Measurements from ENCODE around the gene NCKAP5. TPM values are rescaled to one million over a fixed set of nuclear protein-coding genes. Genes with fewer than 3 reads are reported as not detected.

The NCKAP5 gene
- total and polyA plus RNA-seq, 7 experiments from 2014 or later = 0.12 TPM; not detected in 6

GRCh38 chr2:132915812-132916549 is 652.3 kb downstream of the NCKAP5 start:
- ChIA-PET CTCF (no interaction called here), POLR2A (no interaction called here)
- intact Hi-C loops (cut with micrococcal nuclease) = no loop called here
- no peaks in the 10 kb centered on the region for H3K4me1 Mint-ChIP-seq
- Histone ChIP-seq H3K36me3 (ENCODE audit: control insufficient read depth in 2 of 3, insufficient read depth in 3 of 3, low read length in 3 of 3) (no peaks in the 10 kb centered on the region), H3K27ac (ENCODE audit: low read depth, low read length) (no peak overlapping the region), H3K9me3 (ENCODE audit: control insufficient read depth in 2 of 3, low read length in 3 of 3) (no peaks in the 10 kb centered on the region), H3K27me3 (ENCODE audit: control insufficient read depth in 2 of 2, insufficient read depth in 2 of 2, low read length in 2 of 2) (no peaks in the 10 kb centered on the region), H3K4me3 (ENCODE audit: low read length) (no peak overlapping the region), H3K4me1 (ENCODE audit: control insufficient read depth in 2 of 2, insufficient read depth in 2 of 2, low read length in 2 of 2) (no peaks in the 10 kb centered on the region)
- no peak for DNase-seq
- peaks cover 0 to 10% (median 2%) of the 10 kb centered on the region in 11 donors for H3K9me3 Mint-ChIP-seq
- H3K36me3 Mint-ChIP-seq = no peaks in the 10 kb centered on the region
- no peak for ATAC-seq
- H3K27me3 Mint-ChIP-seq = peaks cover 0 to 4% (median 0%) of the 10 kb centered on the region in 5 donors
- H3K4me3 Mint-ChIP-seq = no peak overlapping the region
- H3K27ac Mint-ChIP-seq = no peak overlapping the region

- intact Hi-C loops (cut with micrococcal nuclease) = no loop called here
- CTCF ChIA-PET = no interaction called here
These were observed 656.2 kb downstream of the NCKAP5 start for GRCh38 chr2:132911726-132912724.

DNA sequence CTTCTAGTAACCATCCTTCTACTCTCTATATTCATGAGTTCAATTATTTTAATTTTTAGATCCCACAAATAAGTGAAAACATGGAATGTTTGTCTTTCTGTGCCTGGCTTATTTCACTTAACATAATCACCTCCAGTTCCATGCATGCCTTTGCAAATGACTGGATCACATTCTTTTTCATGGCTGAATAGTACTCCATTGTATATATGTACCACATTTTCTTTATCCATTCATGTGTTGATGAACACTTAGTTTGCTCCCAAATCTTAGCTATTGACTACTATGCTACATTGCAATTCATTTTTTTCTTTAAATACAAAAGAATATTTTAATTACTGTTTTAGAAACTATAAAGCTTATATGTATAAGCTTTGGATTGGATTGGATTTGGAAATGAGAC is 657.8 kb downstream of the NCKAP5 start:
- no peaks in the 10 kb centered on the region for H3K27me3 ChIP-seq (ENCODE audit: control insufficient read depth in 2 of 2, insufficient read depth in 2 of 2, low read length in 2 of 2)
- H3K4me1 Mint-ChIP-seq = no peaks in the 10 kb centered on the region
- H3K9me3 ChIP-seq (ENCODE audit: control insufficient read depth in 2 of 3, low read length in 3 of 3) = no peaks in the 10 kb centered on the region
- intact Hi-C loops (cut with micrococcal nuclease) = loop anchor here in 1 of 2 donors (1.0 kb wide), 1 partner anchor 24 kb away; no protein-coding TSS in a partner anchor
- DNase-seq (no peak), ATAC-seq (no peak)
- no peak overlapping the region for H3K27ac Mint-ChIP-seq
- peaks cover 0 to 4% (median 0%) of the 10 kb centered on the region in 5 donors for H3K27me3 Mint-ChIP-seq
- no peak overlapping the region for H3K4me3 ChIP-seq (ENCODE audit: low read length)
- no peaks in the 10 kb centered on the region for H3K36me3 Mint-ChIP-seq
- no peaks in the 10 kb centered on the region for H3K36me3 ChIP-seq (ENCODE audit: control insufficient read depth in 2 of 3, insufficient read depth in 3 of 3, low read length in 3 of 3)
- ChIA-PET POLR2A (no interaction called here), CTCF (no interaction called here)
- H3K9me3 Mint-ChIP-seq = peaks cover 0 to 24% (median 5%) of the 10 kb centered on the region in 11 donors
- H3K4me3 Mint-ChIP-seq = no peak overlapping the region
- H3K4me1 ChIP-seq (ENCODE audit: control insufficient read depth in 2 of 2, insufficient read depth in 2 of 2, low read length in 2 of 2) = no peaks in the 10 kb centered on the region
- H3K27ac ChIP-seq (ENCODE audit: low read depth, low read length) = no peak overlapping the region

More at GRCh38 chr2:132911726-132912724, 656.2 kb downstream of the NCKAP5 start:
- no peaks in the 10 kb centered on the region for H3K9me3 ChIP-seq (ENCODE audit: control insufficient read depth in 2 of 3, low read length in 3 of 3)
- no peak overlapping the region for H3K4me3 ChIP-seq (ENCODE audit: low read length)
- Mint-ChIP-seq H3K4me1 (no peaks in the 10 kb centered on the region), H3K4me3 (no peak overlapping the region), H3K27me3 (peaks cover 0 to 4% (median 0%) of the 10 kb centered on the region in 5 donors), H3K36me3 (no peaks in the 10 kb centered on the region), H3K27ac (no peak overlapping the region), H3K9me3 (peaks cover 0 to 19% (median 3%) of the 10 kb centered on the region in 11 donors)
- DNase-seq (no peak), ATAC-seq (no peak)
- no peaks in the 10 kb centered on the region for H3K27me3 ChIP-seq (ENCODE audit: control insufficient read depth in 2 of 2, insufficient read depth in 2 of 2, low read length in 2 of 2)
- no peaks in the 10 kb centered on the region for H3K36me3 ChIP-seq (ENCODE audit: control insufficient read depth in 2 of 3, insufficient read depth in 3 of 3, low read length in 3 of 3)
- no peaks in the 10 kb centered on the region for H3K4me1 ChIP-seq (ENCODE audit: control insufficient read depth in 2 of 2, insufficient read depth in 2 of 2, low read length in 2 of 2)
- no peak overlapping the region for H3K27ac ChIP-seq (ENCODE audit: low read depth, low read length)
- POLR2A ChIA-PET = no interaction called here

DNA sequence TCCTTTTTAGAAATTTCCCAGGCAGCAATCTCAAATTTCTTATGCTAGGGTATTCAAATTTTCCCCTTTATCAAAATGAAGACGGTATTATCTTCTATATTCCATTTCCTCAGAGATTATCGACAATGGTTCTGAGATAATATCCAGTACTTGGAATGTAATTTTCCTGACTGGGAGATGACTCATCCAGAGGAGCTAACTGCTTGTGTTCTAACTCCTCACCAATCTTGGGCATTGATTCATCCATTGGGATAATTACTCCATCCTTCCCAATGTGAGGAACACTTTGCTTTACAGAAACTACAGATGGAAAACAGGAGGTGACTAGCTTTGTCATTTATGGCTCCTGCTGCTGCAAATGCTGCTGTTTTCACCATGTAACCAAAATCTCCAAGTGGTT is 658.8 kb downstream of the NCKAP5 start:
- H3K27me3 ChIP-seq (ENCODE audit: control insufficient read depth in 2 of 2, insufficient read depth in 2 of 2, low read length in 2 of 2) = no peaks in the 10 kb centered on the region
- Mint-ChIP-seq H3K4me1 (no peaks in the 10 kb centered on the region), H3K4me3 (no peak overlapping the region), H3K36me3 (no peaks in the 10 kb centered on the region), H3K27me3 (peaks cover 0 to 4% (median 0%) of the 10 kb centered on the region in 5 donors), H3K9me3 (peaks cover 0 to 24% (median 5%) of the 10 kb centered on the region in 11 donors), H3K27ac (no peak overlapping the region)
- ChIA-PET CTCF (no interaction called here), POLR2A (no interaction called here)
- no peak overlapping the region for H3K27ac ChIP-seq (ENCODE audit: low read depth, low read length)
- no peaks in the 10 kb centered on the region for H3K36me3 ChIP-seq (ENCODE audit: control insufficient read depth in 2 of 3, insufficient read depth in 3 of 3, low read length in 3 of 3)
- intact Hi-C loops (cut with micrococcal nuclease) = no loop called here
- H3K4me1 ChIP-seq (ENCODE audit: control insufficient read depth in 2 of 2, insufficient read depth in 2 of 2, low read length in 2 of 2) = no peaks in the 10 kb centered on the region
- H3K9me3 ChIP-seq (ENCODE audit: control insufficient read depth in 2 of 3, low read length in 3 of 3) = no peaks in the 10 kb centered on the region
- DNase-seq (no peak), ATAC-seq (no peak)
- H3K4me3 ChIP-seq (ENCODE audit: low read length) = no peak overlapping the region

GRCh38 chr2:132904142-132904842 is 664.0 kb downstream of the NCKAP5 start:
- H3K36me3 Mint-ChIP-seq = no peaks in the 10 kb centered on the region
- H3K36me3 ChIP-seq (ENCODE audit: control insufficient read depth in 2 of 3, insufficient read depth in 3 of 3, low read length in 3 of 3) = no peaks in the 10 kb centered on the region
- no peaks in the 10 kb centered on the region for H3K27me3 ChIP-seq (ENCODE audit: control insufficient read depth in 2 of 2, insufficient read depth in 2 of 2, low read length in 2 of 2)
- intact Hi-C loops (cut with micrococcal nuclease) = no loop called here
- ChIA-PET CTCF (no interaction called here), POLR2A (no interaction called here)
- no peak for DNase-seq
- no peak overlapping the region for H3K27ac ChIP-seq (ENCODE audit: low read depth, low read length)
- ATAC-seq = no peak
- no peaks in the 10 kb centered on the region for H3K4me1 ChIP-seq (ENCODE audit: control insufficient read depth in 2 of 2, insufficient read depth in 2 of 2, low read length in 2 of 2)
- no peak overlapping the region for H3K27ac Mint-ChIP-seq
- H3K9me3 ChIP-seq (ENCODE audit: control insufficient read depth in 2 of 3, low read length in 3 of 3) = no peaks in the 10 kb centered on the region
- H3K4me3 ChIP-seq (ENCODE audit: low read length) = no peak overlapping the region
- no peaks in the 10 kb centered on the region for H3K27me3 Mint-ChIP-seq
- H3K4me3 Mint-ChIP-seq = no peak overlapping the region
- no peaks in the 10 kb centered on the region for H3K4me1 Mint-ChIP-seq
- peaks cover 0 to 13% (median 5%) of the 10 kb centered on the region in 11 donors for H3K9me3 Mint-ChIP-seq

GRCh38 chr2:132902626-132903025 is 665.6 kb downstream of the NCKAP5 start:
- H3K27ac Mint-ChIP-seq = no peak overlapping the region
- H3K36me3 Mint-ChIP-seq = peaks cover 0 to 3% (median 0%) of the 10 kb centered on the region in 5 donors
- DNase-seq (no peak), ATAC-seq (no peak)
- Histone ChIP-seq H3K4me1 (ENCODE audit: control insufficient read depth in 2 of 2, insufficient read depth in 2 of 2, low read length in 2 of 2) (no peaks in the 10 kb centered on the region), H3K36me3 (ENCODE audit: control insufficient read depth in 2 of 3, insufficient read depth in 3 of 3, low read length in 3 of 3) (no peaks in the 10 kb centered on the region), H3K27ac (ENCODE audit: low read depth, low read length) (no peak overlapping the region), H3K4me3 (ENCODE audit: low read length) (no peak overlapping the region), H3K9me3 (ENCODE audit: control insufficient read depth in 2 of 3, low read length in 3 of 3) (no peaks in the 10 kb centered on the region), H3K27me3 (ENCODE audit: control insufficient read depth in 2 of 2, insufficient read depth in 2 of 2, low read length in 2 of 2) (no peaks in the 10 kb centered on the region)
- no peaks in the 10 kb centered on the region for H3K27me3 Mint-ChIP-seq
- intact Hi-C loops (cut with micrococcal nuclease) = no loop called here
- POLR2A ChIA-PET = no interaction called here
- peaks cover 0 to 16% (median 5%) of the 10 kb centered on the region in 11 donors for H3K9me3 Mint-ChIP-seq
- no peaks in the 10 kb centered on the region for H3K4me1 Mint-ChIP-seq
- CTCF ChIA-PET = no interaction called here
- no peak overlapping the region for H3K4me3 Mint-ChIP-seq

Measured in naive thymus-derived CD4-positive, alpha-beta T cell (primary cell).